Lower leg skin (tissue), 3 donors: Measurements from ENCODE around the gene AMN.

Experiments used
- POLR2A ChIP-seq, 2 donors: fragments of 450-650 bp; IDR thresholded peaks; one replicate each; pipeline ENCODE4 v1.6.1; 2016 to 2017; ENCODE audit warnings: antibody characterized with exemption in 2 of 2, mild to moderate bottlenecking in 1 of 2, moderate library complexity in 1 of 2
- TF ChIP-seq, protein P1 (sequence below), 3 donors: fragments of 450-650 bp; IDR thresholded peaks; one replicate each; pipeline ENCODE4 v1.5.1; 2016; ENCODE audit warnings: antibody characterized with exemption in 3 of 3, mild to moderate bottlenecking in 3 of 3, moderate library complexity in 2 of 3

DNA sequence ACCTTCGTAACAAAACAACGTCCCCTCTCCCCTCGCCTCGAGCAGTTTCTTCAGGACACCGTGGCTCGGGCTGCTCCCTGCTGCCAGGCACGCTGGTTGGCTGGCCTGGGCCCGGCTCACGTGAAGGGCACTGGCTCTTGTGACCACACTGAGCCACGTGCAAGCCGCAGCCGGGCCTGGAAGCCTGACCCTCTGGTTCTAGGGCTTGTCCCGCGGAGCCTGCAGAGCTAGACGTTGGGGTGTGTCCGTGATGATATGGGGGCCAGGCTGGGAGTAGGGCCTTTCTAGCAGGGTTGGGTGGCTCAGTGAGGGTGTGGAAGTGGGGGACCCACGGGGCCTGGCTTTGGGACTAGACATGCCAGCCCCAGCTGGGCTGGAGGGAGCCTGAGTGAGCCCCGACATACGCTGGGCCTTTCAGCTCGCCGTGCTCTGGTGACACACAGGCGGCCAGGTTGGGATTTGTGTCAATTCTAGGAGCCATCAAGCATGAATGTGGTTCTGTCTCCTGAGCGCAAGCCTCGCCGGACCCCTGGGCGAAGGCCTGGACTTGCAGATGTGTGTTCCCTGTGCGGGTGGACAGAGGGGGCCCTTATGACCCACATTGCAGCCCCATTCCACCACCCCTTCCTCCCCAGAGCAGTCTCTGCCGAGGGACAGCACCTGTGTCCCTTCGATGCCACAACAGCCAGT is 13.6 kb upstream of the AMN start:
- TF ChIP-seq POLR2A (IDR thresholded peaks at IDR 0.05) = no peak
- TF ChIP-seq, protein P1, sequence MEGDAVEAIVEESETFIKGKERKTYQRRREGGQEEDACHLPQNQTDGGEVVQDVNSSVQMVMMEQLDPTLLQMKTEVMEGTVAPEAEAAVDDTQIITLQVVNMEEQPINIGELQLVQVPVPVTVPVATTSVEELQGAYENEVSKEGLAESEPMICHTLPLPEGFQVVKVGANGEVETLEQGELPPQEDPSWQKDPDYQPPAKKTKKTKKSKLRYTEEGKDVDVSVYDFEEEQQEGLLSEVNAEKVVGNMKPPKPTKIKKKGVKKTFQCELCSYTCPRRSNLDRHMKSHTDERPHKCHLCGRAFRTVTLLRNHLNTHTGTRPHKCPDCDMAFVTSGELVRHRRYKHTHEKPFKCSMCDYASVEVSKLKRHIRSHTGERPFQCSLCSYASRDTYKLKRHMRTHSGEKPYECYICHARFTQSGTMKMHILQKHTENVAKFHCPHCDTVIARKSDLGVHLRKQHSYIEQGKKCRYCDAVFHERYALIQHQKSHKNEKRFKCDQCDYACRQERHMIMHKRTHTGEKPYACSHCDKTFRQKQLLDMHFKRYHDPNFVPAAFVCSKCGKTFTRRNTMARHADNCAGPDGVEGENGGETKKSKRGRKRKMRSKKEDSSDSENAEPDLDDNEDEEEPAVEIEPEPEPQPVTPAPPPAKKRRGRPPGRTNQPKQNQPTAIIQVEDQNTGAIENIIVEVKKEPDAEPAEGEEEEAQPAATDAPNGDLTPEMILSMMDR (IDR thresholded peaks at IDR 0.05) = no peak
